Measurements from ENCODE around the gene DPP6.

DPP6 gene

DNA sequence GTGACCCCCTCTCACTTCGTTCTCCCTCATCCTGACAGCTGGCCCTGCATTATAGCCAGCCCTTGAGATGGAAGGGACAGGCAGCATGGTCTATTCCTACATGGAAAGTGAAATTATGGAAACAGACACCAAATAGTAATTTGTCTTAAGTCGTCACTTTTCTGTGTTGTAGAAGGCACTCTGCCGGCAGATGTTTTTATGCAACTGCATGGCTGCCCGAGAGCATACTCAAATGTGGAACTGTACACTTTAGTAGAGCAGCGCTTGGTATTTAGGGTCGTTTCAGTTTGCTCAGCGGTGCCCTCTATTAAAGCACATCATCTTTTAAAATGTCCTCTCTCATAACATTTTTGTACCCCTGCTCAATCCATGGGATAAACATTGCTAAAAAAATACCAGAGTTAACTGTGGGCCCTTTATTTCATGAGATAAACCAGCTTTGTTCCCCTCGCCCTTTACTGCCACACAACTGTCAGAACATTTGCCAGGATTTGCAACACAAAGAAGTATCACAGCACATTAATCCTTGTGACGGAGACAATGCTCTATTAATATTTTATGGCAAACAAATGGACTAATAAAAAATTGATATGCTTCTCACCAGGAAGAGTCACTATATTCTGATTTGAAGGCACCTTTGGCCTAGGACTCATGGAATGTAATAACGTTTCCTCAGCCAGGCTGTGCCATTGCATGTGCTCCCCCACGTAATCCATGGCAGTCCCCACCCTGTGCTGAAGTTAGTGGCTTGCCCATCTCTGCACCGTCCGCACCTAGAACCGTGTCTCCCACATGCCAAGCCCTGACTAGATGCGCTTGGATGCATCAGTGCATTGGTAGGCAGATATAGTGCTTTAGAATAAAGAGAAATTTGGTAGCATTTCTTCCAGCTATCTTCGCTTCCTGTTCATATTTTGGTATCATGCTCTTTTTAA lies 729.4 kb downstream of the DPP6 start:
- DNase-seq, result no peak

DNA sequence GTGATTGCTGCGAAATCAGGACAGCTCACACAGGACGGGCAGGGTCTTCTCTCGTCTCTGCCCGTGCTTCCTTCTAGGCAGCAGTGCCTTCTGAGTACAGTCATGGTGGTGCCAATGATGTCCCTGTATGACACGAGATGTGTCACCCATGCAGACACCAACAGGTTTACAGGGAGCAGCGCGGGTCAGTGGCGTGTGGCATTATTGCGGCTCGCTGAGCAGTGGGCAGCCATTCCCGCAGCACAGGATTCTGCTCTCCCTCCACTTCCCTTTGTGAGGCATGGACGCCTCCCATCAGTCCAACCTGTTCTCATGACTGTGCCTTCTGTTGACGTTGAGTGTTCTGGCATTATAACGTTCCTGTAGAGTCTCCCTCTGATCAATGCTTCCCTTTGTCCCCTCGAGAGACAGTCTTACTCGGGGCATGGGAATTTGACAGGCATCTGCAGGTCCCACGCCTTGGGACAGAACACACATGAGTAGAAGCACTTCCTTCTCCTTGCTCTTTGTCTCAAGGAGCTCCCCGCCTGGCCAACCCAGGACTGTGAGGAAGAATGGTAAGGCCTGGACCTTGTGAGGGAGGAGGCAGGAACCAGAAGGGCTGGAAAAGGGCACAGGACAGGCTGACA lies 731.2 kb downstream of the DPP6 start:
- DNase-seq, result no peak

GRCh38 chr7:154785898-154786297 lies 733.7 kb downstream of the DPP6 start:
- DNase-seq, result no peak

- peak; percentile 19 for DNase-seq
These were observed 737.2 kb downstream of the DPP6 start for GRCh38 chr7:154789404-154789803.

GRCh38 chr7:154791611-154792010 lies 739.4 kb downstream of the DPP6 start:
- DNase-seq, result no peak

DNA sequence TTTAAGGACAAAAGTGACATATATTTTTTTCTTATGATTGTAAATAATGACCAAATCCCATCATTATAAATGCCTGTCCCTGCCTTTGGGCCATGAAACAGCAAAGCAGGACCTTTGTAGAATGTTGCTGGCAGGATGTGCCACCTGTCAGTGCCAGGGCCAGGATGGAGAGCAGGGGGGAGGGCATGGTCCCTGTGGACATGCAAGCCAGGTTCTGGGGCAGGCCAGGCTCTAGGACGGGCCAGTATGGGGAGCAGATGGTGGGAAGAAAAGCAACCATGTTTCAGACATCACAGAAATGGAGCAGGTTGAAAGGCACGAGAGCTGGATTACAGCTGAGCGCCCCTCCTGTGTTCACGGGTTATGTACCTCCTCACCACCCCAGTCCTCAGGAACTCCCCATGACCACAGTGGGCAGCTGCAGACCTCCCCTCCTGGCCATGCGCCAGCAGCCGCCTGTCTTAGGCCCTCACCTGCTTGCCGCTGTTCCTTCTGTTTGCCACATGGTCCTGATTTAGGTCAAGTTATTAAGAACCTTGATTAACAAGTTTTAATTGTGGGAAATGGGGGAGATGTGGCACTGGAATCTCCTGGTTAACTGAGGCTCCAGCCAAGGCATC lies 740.3 kb downstream of the DPP6 start:
- DNase-seq, result no peak

GRCh38 chr7:154794147-154794780 lies 742.1 kb downstream of the DPP6 start:
- DNase-seq, result peak; percentile 33

DNA sequence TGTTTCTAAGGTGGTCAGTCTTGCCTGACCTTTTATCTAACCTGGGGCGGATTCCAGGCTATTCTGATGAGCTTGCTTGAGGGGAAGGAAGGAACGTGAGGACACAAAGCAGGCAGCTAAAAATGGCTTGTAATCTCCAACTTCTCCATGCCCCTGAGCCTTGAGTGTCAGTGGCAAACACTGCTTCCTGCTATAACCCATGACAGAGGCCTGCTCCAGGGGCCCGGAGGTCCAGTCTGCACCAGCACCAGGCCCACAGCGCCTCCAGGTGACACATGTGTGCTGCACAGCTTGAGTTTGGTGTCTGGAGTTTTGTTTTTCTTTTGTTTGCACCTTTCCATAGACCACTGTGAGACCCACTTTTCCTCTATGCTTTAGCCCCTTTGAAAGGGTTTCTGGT lies 742.8 kb downstream of the DPP6 start:
- no peak for DNase-seq

GRCh38 chr7:154795437-154795836 lies 743.2 kb downstream of the DPP6 start:
- DNase-seq, result no peak

DNA sequence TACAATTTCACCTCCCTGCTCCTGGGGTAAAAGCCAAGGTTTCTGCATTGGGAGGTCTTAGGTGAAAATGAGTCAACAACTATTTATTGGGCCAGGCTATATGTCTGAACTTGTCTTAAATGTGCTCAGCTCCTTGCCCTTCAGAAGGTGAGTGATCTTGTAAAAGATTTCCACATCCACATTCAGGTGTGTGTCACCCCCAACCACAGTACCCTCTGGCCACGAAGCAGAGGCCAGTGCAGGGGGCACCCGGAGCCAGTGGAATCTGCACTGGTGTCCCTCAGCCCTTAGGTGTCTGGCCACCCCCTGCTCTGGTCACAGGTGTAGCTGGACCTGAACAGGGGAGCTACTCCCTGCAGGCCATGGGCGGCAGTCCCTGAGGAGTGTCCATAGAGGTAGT lies 752.3 kb downstream of the DPP6 start:
- DNase-seq, result no peak

DNA sequence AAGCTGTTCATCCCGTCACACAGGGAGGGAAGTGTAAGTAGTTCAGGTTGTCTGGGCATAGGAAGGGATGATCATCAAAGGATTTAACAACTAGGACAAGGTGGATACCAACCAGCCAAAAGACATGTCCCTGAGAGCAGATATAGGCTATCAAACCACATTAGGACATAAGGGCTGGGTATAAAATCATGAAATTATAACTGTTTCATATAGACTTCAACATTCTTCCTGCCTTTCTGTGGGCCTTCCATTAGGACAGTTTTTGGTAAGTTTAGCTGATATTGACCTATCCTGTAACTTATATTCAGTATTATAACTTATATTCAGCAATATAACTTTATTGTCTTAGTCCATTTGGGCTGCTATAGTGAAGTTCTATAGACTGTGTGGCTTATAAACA lies 759.8 kb downstream of the DPP6 start:
- no peak for DNase-seq

DNA sequence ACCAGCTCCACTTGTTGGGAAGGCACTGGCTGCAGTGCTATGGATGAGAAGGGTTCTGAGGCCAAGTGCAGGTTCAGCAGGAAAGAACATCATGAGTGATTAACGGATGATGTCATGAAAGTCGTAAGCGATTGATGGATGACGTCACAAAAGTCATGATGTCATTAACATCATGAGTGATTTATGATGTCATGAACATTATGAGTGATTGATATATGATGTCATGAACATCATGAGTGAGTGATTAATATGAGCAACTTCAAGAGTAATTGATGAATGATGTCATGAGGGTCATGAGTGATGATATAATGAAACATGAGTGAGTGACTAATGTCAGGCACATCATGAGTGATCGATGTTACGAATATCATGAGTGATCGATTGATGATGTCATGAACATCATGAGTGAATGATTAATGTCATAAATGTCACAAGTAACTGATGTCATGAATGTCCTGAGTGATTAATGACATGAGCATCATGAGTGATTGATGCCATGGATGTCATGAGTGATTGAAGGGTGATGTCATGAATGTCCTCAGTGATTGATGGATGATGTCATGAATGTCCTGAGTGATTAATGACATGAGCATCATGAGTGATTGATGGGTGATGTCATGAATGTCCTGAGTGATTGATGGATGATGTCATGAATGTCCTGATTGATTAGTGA lies 765.2 kb downstream of the DPP6 start:
- DNase-seq, result no peak

GRCh38 chr7:154827007-154827406 lies 774.8 kb downstream of the DPP6 start:
- no peak for DNase-seq

- DNase-seq, result peak; percentile 4
These were observed 780.5 kb downstream of the DPP6 start for GRCh38 chr7:154832557-154833138.

GRCh38 chr7:154836021-154836448 lies 783.8 kb downstream of the DPP6 start:
- DNase-seq, result no peak

GRCh38 chr7:154837087-154837486 lies 784.9 kb downstream of the DPP6 start:
- no peak for DNase-seq

DNA sequence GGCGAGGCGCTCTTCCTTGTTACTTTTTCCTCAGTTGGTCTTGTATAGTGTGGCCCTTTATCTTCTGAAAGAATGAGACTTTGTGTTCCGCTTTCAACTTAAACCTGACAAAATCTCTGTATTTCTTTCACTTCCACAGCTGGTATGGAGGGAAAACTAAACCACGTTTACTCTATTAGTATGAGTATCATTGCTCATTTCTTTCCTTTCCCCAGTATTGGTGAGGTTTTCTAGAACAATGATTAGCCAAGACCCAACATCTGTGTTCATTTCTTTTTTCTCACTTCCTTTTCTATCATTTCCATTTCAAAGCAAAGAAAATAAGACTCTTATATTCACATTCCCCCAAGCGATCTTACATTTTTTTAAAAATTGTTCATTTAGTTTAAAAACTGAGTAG lies 785.4 kb downstream of the DPP6 start:
- no peak for DNase-seq

DNA sequence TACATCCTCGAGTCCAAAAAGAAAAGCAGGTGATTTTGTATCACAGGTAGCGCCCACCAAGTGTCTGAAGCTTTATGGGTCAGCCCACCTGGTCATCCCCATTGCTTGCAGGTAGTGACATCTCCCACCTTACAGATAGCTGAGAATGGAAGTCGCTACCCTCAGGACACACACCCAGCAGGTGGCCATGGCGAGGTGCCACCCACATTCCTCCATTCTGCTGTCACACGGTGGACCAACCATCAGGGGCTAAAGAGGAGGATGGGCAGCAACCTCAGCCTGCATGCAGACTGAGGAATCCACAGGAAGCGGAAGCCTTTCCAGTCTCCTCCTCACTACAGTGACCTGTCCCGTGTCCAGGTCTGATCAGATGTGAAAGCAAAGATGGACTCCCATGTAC lies 787.9 kb downstream of the DPP6 start:
- DNase-seq, result no peak

GRCh38 chr7:154841731-154842331 lies 789.6 kb downstream of the DPP6 start:
- no peak for DNase-seq

DNA sequence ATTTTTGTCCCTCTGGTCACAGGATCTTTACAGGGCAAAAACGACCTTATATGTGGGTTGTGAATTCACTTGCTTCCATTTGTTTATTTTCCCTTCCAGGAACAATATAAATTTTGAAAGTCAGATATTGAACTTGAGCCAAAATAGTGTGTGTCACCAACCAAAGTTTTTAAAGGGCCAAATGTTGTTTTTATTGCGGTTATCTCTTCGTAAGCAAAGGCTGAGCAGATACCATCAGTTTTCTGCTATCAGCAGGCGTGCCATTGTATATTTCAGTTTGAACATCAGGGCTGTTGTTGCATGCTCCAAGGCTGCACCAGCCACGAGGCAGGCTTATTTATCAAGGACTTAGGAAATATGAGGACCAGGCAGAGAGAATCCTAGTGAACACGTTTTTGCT lies 790.4 kb downstream of the DPP6 start:
- DNase-seq, result no peak

DNA sequence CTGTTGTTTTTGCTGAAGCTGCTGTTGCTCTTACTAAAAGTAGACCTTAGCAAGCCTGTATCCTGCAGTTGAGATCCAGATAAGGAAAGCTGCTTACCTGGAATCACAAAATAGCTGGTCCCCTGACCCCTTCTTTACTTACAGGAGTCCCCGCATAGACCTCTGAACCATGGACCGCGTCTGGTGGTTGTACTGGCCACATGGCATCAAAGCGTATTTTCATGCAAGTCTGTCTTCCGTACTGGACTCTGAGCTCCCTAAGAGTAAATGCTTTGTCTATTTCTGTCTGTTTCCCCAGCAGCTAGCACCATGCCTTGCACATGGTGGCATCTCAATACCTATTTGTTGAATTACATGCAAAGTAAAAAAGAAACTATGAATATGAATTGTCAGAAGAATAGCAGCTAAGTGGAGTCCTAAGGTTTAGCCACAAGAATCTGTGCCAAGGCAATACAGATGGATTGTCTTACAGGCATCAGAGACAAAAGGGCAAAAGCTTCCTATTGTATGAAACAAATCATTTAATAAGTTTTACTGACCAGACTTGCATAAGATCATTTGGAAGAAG lies 791.6 kb downstream of the DPP6 start:
- no peak for DNase-seq

- no peak for DNase-seq
These were observed 792.3 kb downstream of the DPP6 start for GRCh38 chr7:154844499-154844898.

All from NCI-H82 (cell line).